GM18526 (cell line): ENCODE measurements around the gene CADPS2.

Source experiments
- POLR2A ChIP-seq: IDR thresholded peaks from 3 replicates; pipeline ENCODE4 v1.6.1; 2011; ENCODE audit not compliant: insufficient read length; ENCODE audit errors: extremely low read depth

Gene CADPS2

DNA sequence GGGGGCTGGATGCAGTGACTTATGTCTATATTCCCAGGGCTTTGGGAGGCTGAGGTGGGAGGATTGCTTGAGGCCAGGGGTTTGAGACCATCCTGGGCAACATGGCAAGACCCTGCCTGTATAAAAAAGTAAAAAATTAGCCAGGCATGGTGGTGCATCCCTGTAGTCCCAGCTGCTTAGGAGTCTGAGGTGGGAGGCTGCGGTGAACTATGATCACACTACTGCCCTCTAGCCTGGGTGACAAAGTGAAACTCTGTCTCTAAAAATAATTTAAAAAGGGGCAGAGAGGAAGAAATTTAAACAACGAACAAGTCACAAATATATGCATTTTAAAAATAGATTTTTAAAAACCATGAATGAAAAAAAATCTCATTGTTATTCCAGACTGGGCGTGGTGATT lies 535.6 kb downstream of the CADPS2 start:
- no peak for TF ChIP-seq POLR2A

- no peak for TF ChIP-seq POLR2A
Measured at GRCh38 chr7:122344303-122344620, 542.0 kb downstream of the CADPS2 start.

GRCh38 chr7:122343601-122344302 lies 542.5 kb downstream of the CADPS2 start:
- TF ChIP-seq POLR2A: no peak

DNA sequence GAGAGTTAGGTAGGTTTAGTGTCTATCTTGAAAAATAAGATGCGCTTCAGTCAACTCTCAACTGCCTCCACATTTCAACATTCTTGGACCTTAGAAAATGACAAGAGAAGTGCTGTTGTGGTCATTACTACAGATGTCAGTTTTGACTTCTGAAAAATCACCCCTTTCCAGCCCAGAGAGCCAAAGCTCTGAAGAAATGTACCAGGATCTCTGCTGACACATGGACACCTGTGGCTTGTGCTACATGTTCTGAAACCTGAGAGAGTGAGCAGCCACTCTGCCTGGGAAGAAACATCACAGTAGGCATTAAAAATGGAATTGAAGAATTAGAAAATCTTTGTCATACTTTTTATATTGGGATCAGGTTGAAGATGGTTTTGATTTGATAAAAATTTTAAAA lies 545.8 kb downstream of the CADPS2 start:
- no peak for TF ChIP-seq POLR2A

- no peak for TF ChIP-seq POLR2A
Measured at GRCh38 chr7:122339145-122339904, 546.9 kb downstream of the CADPS2 start.

DNA sequence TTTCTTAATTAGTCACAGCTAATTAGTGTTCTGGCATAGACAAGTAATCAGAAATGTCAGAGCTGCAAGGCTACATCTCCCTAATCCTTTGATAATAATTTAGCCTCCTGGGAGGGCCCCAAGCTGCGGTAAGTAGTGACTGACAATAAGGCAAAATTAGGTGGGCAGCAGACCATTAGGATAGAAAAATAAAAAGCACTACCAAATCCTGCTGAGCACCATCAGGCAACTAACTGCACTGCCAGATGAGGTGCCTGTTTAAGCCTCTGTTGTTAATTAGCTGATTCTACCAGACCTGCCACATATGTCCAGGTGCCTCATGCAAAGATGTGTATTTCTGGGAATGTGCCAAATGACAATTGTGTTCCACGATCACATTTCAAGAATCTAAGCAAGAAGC lies 549.2 kb downstream of the CADPS2 start:
- no peak for TF ChIP-seq POLR2A

GRCh38 chr7:122329145-122329802 lies 557.0 kb downstream of the CADPS2 start:
- TF ChIP-seq POLR2A: no peak

DNA sequence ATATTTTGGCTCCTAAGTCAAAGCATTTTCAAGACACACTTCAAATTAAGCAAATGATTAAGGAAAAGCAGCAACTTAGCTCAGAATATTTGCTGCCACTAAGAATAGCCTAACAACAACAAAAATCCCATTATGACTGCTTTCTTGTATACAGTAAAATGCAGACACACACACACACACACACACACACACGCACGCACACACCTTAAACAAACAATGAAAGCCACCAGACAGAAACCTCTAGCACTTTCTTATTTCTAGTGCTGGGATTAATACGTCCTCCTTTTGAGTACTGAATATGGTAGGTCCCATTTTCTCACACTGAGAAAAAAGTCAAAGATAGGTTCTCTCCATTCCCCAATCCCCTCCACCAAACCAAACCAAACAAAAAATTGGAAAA lies 558.3 kb downstream of the CADPS2 start:
- TF ChIP-seq POLR2A: no peak

DNA sequence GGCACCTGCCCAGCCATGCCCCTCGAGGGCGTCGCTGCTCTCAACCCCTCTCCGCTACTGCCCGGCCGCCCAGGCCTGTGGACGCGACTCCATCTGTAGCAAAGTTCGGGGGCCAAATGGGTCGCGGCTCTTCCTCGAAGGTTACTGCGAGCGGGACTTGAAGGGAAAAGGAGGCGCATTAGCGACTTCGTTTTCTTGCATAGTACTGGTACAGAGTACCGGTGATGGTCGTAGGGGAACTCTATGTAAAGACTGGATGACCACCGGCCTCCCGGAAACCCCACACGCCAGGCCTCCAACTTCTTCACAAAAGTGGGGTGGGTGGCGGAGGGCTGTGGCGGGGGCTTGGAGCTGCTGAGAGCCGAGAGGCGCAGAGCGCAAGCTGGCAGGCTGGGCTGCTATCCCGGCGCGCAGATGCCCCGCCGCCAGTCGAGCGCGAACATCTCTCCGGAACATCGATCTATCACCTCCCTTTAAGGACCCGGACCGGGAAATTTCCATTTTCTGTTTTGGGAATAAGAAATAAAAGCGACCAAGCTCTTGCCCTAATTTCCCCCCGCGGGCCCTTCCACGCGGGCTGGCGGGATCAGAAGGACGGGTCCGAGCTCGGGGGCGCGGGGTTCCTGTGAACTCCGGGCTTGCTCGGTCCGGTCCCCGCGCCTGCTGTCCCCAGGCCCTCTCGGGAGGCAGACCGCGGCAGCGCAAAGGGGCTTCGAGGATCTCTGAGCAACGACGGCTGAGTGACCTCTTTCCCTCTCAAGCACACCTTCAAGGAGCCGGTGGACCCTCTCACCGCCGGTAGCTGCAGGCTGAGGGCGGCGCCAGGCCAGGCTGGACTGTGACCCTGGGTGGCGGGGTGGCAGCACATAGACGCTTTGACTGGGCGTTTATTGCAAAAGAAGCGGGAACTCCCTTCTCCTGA lies 569.5 kb downstream of the CADPS2 start:
- no peak for TF ChIP-seq POLR2A

- no peak for TF ChIP-seq POLR2A
Measured at GRCh38 chr7:122315507-122316466, 570.5 kb downstream of the CADPS2 start.

GRCh38 chr7:122314284-122314683 lies 572.0 kb downstream of the CADPS2 start:
- no peak for TF ChIP-seq POLR2A

GRCh38 chr7:122312789-122313188 lies 573.5 kb downstream of the CADPS2 start:
- no peak for TF ChIP-seq POLR2A

DNA sequence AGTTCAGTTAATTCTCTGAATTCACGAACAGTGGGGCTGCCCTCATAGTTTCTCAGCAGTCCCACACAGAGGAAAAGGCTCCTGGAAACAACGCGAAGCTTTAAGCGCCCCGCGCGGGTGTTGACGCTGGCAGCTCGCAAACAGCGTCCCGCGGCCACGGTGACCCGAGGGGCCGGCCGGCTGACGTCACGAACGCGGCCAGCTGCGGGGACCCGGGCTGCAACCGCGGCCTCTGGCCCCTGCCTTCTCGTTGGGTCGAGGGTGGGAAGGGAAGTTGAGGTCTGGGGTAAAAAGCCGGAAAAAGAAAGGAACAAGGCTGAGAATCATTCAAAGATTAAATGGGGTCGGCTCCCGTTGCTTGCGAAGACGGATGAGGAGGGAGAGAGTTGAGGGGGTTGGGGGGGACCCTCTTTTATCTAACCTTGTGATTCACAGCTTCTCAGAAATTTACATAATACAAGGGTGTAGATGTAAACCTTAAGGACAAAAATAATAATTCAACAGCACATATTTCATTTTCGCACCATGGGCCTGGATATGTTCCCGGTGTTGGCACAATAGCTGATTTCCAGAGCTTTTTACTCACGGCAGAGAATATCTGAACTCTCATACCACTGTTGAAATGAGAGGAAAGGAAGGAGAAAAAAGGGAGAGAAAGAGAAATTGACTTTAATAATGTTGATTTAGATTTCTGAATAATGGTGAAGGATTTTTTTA lies 574.4 kb downstream of the CADPS2 start:
- TF ChIP-seq POLR2A: no peak
